GM18520 (cell line): ENCODE results near the gene ABL1.

Experiments
- ATAC-seq: cut with Tn5 transposase; IDR thresholded peaks from one replicate; pipeline ENCODE4 v1.9.1; 2021; ENCODE audit not compliant: unreplicated experiment

The ABL1 gene

DNA sequence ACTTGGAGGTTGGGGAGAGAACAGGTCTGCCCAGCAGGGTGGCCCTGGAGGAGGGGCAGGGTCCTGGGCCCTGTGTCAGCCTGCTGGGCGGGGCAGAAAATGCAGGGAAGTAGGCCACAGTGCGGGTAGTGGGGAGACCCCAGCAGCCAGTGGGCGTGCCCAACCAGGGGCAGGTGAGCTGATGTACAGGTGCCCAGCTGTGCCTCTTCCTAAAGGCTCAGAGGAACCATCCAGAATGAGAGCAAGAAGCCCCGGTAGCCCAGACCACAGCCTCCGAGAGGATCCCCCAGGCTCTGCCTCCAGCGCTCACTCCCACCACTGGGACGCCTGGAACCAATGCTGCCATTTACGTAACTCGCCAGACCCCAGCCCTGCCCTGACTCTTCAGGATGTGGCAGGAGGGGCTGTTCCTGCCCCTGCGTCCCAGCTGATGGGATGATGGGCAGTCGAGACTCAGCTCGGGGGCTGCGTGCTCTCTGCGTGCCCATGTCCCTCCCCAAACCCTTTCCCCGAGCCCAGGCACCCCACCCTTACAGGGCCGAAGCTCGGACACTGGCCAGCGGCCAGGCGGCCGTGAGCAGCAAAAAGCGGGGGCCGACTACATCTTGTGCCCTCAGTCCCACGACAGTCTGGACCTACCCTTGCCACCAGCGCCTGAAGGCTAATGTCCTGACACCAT is 79.5 kb downstream of the ABL1 start:
- ATAC-seq: no peak

- ATAC-seq: no peak
Observed at GRCh38 chr9:130915096-130915447, 80.0 kb downstream of the ABL1 start.

GRCh38 chr9:130917168-130917960 is 82.3 kb downstream of the ABL1 start:
- no peak for ATAC-seq

DNA sequence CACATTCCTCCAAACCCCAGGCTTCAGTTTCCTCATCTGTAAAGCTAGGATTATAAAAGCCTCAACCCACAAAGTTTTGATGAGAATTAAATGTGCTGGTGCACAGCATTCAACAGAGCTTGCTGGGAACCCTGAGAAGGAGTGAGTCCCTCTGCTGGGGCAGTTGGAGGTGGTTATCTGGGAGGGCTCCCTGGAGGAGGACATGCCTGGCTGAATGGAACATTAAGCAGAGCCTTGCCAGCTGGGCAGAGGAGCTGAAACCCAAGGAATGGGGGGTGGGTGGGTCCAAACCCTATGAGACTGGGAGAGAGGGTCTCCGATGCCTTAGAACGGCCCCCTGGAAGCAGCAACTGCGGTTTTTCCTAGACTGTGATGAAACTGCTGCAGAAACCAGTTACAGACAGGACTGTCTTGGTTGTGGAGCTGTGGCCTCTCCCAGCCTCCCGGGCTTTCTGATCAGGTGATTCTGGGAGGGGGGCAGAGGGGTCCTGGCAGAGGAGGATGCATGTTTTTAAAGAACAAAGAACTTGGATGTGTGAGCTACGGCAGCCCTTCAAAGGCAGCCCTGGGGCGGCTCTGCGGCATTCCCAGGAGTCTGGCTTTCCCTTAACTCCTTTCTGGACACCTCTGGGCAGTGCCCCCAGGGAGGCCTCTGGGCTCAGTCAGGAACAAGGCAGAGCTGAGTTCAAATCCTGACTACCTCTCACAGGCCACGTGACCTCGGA is 83.2 kb downstream of the ABL1 start:
- no peak for ATAC-seq

DNA sequence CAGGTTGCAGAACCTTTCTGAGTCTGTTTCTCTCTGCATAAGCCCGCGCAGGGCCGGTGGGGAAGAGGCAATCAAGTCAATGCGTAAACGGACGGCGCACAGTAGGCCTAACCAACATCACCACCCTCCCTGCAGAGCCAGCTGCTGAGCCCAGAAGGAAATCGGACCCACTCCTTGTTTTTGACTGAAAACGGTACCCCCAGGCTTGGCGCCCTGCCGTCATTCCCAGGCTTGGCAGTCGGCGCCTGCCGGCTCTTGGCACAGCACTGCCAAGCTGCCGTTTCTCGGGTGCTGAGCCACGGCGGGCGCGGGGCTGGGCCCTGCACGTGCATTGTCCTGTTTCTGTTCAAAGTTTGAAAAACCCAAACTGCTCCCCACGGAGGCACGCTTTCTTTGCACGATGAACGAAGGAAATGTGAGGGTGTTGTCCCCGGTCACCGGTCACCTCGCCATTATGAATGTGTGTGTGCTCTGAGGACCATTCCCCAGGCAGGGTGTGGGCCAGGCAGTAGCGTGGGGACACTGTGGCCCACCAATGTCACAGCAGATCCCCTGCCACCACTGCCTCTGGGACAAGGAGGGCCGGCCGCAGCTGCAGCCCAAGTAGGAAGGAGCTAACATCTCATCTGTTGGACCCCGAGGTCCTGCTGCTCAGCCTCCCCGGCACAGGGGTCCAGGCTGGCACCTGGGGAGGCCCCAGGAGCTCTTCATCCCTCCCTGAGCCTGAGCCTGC is 83.9 kb downstream of the ABL1 start:
- ATAC-seq: no peak

DNA sequence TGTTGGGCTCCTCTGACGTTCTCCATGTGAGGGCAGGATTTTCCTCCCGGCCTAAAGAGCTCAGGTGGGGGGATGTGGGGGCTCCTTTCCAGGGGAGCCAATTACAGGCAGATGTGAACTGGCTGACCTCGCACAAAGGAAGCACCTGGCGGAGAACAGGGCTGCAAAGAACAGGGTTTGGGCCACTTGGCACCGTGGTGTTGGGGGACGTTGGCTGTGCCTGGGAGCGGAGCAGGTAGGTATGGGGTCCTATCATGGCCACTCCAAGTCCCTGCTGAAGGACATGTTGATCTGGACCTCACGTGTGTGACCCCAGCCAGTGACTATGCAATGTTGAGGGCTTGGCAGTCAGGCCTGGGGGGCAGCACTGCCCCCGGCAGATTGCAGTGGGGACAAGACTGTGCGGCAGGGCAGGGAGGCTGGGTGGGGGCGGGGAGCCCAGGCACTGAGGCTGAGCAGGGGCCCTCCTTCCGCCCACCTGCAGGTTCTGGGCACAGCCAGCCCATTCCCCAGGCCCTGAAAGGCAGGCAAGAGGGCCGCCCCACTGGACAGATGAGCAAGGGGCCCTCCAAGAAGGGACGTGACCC is 84.6 kb downstream of the ABL1 start:
- ATAC-seq: no peak

DNA sequence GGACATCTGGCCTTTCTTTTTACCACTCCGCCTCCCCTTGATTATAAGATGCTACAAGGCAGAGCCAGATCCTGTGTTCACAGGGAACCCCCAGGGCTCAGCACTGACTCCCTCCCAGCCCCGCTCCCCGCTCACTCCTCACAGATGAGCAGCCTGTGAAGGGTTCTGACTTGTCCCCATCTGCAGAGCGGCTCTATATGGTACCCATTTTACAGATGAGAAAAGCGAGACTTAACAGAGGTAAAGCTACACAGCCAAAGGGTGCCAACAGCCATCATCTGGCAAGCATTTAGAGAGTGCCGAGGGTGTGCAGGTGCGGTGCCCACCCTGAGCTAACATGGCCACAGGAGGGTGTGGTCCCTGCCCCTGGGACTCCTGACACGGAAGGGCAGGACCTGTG is 85.2 kb downstream of the ABL1 start:
- no peak for ATAC-seq

- no peak for ATAC-seq
Observed at GRCh38 chr9:130920762-130921299, 85.8 kb downstream of the ABL1 start.

GRCh38 chr9:130921300-130921988 is 86.4 kb downstream of the ABL1 start:
- no peak for ATAC-seq

DNA sequence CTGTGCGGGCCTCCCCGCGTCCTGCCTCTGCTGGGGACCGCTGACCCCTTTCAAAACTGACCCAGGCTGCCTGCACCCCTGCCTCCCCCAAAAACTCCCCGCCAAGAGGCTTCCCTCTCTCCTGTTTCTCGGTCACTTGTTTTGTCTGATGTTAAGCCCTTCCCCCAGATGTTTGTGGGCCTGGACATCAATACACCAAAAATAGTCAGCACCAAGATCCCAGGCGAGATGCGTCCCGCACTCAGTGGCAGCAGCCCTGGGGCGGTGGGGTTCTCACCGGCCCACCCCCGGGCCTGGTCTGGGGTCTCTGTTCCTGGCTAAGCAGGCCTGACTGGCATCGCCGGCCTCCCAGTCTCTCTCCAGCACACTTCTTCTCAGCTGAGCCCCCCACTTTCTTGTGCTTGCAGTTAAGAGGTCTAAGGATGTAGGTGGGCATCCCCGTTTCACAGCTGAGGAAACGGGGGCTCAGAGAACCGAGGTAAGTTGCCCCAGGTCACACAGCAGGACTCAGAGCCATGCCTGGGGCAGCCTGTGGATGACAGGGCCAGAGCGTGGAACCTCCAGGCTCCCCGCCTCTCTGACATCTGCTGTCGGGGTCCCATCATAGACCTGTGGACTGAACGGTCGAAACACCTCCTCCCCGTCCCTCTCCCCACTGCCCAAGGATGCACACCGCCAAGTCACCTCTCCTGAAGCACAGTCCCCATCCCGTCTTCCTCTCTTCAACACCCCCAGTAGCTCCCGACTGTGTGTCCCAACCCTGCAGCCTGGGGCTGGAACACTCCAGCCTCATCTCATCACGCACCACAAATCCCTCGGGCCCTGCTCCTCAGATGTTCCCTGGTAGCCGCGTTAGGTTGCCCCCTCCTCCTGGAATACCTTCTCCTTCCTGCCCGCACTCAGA is 87.2 kb downstream of the ABL1 start:
- no peak for ATAC-seq

- no peak for ATAC-seq
Observed at GRCh38 chr9:130922893-130923610, 88.0 kb downstream of the ABL1 start.

DNA sequence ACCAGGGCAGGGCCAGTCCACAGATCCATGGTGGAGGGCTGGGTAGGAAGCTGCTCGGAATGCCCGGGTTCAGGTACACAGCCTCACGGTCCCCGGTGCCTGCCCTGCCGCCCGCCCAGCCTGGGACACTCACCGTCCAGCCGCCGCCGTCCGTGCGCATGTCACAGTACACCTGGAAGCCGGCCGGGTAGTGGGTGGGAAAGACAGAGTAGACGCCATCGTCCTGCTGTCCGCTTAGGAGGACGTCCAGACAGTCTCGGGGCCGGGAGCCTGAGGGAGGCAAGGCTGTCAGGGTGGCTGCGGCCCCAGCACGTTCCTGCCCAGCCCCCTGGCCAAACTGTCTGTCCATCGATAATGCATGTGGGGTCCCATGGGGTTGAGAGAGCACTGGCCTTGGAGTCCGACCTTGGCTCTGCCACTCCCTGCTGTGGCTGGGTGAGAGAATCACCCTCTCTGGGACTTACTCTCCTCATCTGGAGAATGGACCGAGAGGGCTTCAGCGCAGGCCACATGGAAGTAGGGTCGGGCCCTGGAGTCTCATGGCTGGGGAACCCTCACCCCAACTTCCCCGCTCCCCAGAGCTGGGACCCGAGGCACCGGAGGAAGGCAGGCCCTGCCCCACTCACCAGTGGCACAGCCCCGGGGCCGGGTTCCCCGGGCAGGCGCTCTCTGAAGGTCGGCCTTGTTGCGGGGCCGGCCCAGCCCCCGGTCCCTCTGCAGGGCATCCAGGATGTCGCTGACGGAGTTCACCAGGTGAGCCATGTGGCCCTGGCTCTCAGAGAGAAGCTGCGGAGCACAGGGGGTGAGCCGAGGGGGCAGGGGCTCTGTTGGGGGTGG is 88.8 kb downstream of the ABL1 start:
- ATAC-seq: no peak

- ATAC-seq: no peak
Observed at GRCh38 chr9:130924448-130924788, 89.4 kb downstream of the ABL1 start.

GRCh38 chr9:130925050-130925678 is 90.1 kb downstream of the ABL1 start:
- ATAC-seq: no peak

- ATAC-seq: no peak
Observed at GRCh38 chr9:130927338-130927737, 92.3 kb downstream of the ABL1 start.

- no peak for ATAC-seq
Observed at GRCh38 chr9:130927995-130928900, 93.2 kb downstream of the ABL1 start.
